Measurements from ENCODE around the gene MRPL14.

Gene MRPL14

GRCh38 chr6:44067173-44068139 is 59.8 kb downstream of the MRPL14 start:
- no peak for DNase-seq (ENCODE audit: low read depth in 2 of 3, low spot score in 2 of 3)

DNA sequence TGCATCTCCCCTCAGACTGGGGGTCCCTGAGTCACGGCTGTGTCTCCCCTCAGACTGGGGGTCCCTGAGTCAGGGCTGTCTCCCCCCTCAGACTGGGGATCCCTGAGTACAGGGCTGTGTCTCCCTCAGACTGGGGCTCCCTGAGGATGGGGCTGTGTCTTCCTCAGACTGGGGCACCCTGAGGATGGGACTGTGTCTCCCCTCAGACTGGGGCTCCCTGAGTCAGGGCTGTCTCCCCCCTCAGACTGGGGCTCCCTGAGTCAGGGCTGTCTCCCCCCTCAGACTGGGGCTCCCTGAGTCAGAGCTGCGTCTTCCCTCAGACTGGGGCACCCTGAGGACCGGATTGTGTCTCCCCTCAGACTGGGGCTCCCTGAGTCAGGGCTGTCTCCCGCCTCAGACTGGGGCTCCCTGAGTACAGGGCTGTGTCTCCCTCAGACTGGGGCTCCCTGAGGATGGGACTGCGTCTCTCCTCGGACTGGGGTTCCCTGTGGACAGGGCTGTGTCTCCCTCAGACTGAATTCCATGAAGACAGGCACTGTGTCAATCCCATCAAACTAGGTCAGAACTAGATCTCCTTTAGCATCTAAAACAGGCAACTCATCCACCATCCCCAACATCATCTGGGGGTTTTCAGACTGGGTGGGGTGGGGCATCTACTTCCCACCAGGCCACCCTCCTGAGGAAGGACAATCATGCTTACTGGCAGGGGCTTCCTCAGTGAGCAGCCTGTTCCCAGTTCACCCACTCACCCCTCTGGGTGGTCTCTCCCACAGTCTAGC is 60.7 kb downstream of the MRPL14 start:
- DNase-seq (ENCODE audit: low read depth in 2 of 3, low spot score in 2 of 3), result no peak

DNA sequence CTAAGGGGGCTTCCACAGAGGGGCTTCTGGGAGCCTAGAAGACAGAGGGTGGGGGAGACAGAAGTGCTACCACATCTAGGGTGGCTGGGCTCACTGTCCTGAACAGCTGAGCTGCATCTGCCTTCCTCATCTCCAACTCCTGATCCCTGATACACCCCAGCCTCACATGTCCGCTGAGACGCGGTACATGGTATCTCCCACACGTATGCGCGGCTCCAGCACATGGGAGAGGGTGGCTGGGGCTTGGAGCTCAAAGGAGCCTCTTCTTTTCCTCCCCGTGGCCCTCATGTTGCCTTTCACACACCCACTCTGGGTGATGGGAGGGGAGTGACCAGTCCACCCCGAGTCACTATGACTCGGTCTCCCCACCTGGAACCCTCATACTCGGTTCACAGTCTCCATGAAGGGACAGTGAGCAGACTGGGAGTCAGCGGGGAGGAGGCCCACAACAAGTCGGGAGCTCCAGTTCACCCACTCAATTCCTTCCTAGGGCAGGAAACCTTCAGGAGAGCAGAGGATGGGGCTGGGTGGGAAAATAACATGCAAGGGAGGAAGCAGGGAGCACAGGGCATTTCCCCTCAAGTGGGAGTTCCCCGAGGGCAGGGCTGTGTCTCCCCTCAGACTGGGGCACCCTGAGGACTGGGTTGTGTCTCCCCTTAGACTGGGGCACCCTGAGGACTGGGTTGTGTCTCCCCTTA is 61.7 kb downstream of the MRPL14 start:
- no peak for DNase-seq (ENCODE audit: low read depth in 2 of 3, low spot score in 2 of 3)

DNA sequence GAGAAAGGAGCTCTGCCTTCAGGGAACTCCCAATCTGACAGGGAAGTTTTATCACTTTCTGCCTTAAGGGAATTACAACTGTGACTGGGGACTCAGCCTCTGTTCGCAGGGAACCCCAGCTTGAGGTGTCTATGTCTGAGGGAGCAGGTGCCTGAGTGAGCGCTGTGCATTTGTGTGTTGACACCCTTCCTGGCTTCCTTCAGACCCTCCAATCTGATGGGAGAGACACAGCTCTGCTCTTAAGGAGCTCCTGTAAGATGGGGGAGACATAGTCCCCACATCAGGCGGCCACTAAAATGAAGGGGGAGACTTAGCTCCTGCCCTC is 62.3 kb downstream of the MRPL14 start:
- DNase-seq (ENCODE audit: low read depth in 2 of 3, low spot score in 2 of 3), result no peak

DNA sequence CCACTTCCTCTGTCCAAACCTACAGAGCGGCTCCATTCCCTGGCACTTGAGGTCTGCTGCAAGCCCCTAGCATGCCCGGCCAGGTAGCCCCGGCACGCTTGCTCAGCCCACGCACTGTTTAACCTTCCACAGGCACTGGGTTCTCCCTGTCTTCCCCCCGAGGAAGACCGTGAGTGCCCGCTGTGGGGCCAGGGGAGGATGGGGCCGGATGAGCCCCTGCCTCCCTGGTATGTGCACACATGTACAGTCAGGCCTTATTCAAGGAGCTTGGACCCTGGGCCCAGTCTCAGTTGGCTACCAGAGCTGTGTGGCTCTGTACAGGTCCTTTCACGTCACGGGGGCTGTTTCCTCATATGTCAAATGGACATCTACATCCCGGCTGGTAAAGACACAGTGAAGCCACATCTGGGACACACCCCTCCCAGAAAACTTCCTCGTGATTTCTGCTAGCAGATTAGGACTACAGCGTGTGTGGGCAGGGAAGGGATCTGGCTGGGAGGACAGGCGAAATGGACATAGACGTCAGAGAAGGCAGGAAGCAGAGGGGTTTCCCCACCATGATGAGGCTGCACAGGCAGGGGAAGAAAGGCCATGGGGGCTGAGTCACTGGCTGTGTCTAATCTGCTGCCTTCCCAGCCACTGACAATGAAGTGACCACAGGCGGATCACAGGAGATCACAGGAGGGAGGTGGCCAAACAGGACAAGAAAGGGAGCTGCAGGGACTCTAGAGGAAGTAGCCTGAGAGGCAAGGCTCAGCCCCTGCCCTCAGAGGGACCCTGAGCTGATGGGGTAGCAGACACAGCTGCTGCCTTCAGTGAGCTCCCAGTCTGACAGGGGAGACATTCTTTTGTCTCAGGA is 62.9 kb downstream of the MRPL14 start:
- no peak for DNase-seq (ENCODE audit: low read depth in 2 of 3, low spot score in 2 of 3)

- no peak for DNase-seq (ENCODE audit: low read depth in 2 of 3, low spot score in 2 of 3)
Measured at GRCh38 chr6:44063561-44064059, 63.6 kb downstream of the MRPL14 start.
